Lower lobe of right lung (tissue), 2 donors: ENCODE measurements around the gene ATXN2L. TPM values are rescaled to one million over a fixed set of nuclear protein-coding genes. Genes with fewer than 3 reads are reported as not detected.

ENCODE experiments used
- ATAC-seq, 2 donors: fragments of 200-7000 bp; cut with Tn5 transposase; one replicate each; pipeline ENCODE4 v1.9.1; 2020 to 2022; ENCODE audit warnings: mild to moderate bottlenecking in 2 of 2, moderate library complexity in 2 of 2
- DNase-seq: peaks from one replicate; pipeline ENCODE4 v3.0.0-alpha.2; 2020
- H3K27ac ChIP-seq: fragments of 200-600 bp; one replicate; pipeline ENCODE4 v1.8.0; 2022
- H3K27me3 ChIP-seq: fragments of 200-600 bp; one replicate; pipeline ENCODE4 v1.8.0; 2022; ENCODE audit warnings: low read depth
- H3K36me3 ChIP-seq: fragments of 200-600 bp; one replicate; pipeline ENCODE4 v1.8.0; 2022; ENCODE audit warnings: mild to moderate bottlenecking
- H3K4me1 ChIP-seq: fragments of 200-600 bp; one replicate; pipeline ENCODE4 v1.8.0; 2022
- H3K4me3 ChIP-seq: fragments of 200-600 bp; one replicate; pipeline ENCODE4 v1.8.0; 2022; ENCODE audit warnings: mild to moderate bottlenecking
- H3K9me3 ChIP-seq: fragments of 200-600 bp; one replicate; pipeline ENCODE4 v1.8.0; 2022
- intact Hi-C: fragments of 100-400 bp; cut with DNase I; formaldehyde crosslinking; loops from one replicate; pipeline ENCODE4 v1.11.0; 2022
- total RNA-seq: library from RNA; stranded (reverse); fragmentation: NEBNext Ultra II Directional; extraction: Animal tissue kit (Norgen Biotek cat#: 25700); gene quantifications from one replicate; pipeline ENCODE4 v1.2.1, GENCODE V29; 2021
- TF ChIP-seq, protein P1 (sequence below): fragments of 200-600 bp; IDR thresholded peaks from one replicate; pipeline ENCODE4 v1.8.0; 2022; ENCODE audit warnings: antibody characterized with exemption, mild to moderate bottlenecking
- donor health status: DM: no; HTN: yes; CAD: no; lungs with severe emphysema.

Gene ATXN2L
- total RNA-seq, 1 donor from 2014 or later = 145 TPM

- Histone ChIP-seq H3K36me3 (peaks cover 36% of the 10 kb centered on the region), H3K4me3 (peak within 1 kb of the TSS; percentile 88), H3K27ac (peak within 1 kb of the TSS; percentile 94), H3K27me3 (no peaks in the 10 kb centered on the region), H3K4me1 (peaks cover 12% of the 10 kb centered on the region), H3K9me3 (no peaks in the 10 kb centered on the region)
- peak; percentile 98 for DNase-seq
- intact Hi-C loops = no loop called here
- TF ChIP-seq, protein P1, sequence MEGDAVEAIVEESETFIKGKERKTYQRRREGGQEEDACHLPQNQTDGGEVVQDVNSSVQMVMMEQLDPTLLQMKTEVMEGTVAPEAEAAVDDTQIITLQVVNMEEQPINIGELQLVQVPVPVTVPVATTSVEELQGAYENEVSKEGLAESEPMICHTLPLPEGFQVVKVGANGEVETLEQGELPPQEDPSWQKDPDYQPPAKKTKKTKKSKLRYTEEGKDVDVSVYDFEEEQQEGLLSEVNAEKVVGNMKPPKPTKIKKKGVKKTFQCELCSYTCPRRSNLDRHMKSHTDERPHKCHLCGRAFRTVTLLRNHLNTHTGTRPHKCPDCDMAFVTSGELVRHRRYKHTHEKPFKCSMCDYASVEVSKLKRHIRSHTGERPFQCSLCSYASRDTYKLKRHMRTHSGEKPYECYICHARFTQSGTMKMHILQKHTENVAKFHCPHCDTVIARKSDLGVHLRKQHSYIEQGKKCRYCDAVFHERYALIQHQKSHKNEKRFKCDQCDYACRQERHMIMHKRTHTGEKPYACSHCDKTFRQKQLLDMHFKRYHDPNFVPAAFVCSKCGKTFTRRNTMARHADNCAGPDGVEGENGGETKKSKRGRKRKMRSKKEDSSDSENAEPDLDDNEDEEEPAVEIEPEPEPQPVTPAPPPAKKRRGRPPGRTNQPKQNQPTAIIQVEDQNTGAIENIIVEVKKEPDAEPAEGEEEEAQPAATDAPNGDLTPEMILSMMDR = peak; percentile 68
- peak; percentile 97 to 98 for ATAC-seq
Observed at GRCh38 chr16:28846080-28846932, 23.5 kb downstream of the ATXN2L start, which contains the start of gene TUFM. Gene TUFM (minus strand): TSS chr16:28846348. CDS start chr16:28846269, 79 bp downstream.

DNA sequence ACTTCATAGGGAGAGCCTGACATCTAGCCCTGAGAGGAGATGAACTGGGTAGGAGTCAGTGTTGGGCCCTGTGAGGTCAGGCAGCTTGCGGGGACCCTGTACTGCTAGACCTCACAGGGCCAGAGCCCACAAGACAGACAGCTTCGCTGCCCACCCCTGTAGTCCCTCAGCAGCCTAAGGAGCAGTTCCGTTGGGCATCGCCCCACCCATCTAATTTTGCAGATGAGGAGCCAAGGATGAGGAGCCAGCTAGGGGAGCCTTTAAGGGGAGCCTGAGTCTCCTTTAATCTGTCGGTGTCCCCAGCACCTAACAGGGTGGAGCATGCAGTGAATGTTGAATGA is 24.1 kb downstream of the ATXN2L start:
- ATAC-seq (peak; percentile 7 to 19), DNase-seq (no peak)
- TF ChIP-seq, protein P1 = no peak
- H3K9me3 ChIP-seq = no peaks in the 10 kb centered on the region
- H3K27ac ChIP-seq = peak overlapping the region; percentile 94
- H3K4me3 ChIP-seq = peak overlapping the region; percentile 88
- H3K4me1 ChIP-seq = peaks cover 12% of the 10 kb centered on the region
- H3K27me3 ChIP-seq = no peaks in the 10 kb centered on the region
- peaks cover 30% of the 10 kb centered on the region for H3K36me3 ChIP-seq
- intact Hi-C loops = no loop called here

GRCh38 chr16:28858421-28858820 is 35.6 kb downstream of the ATXN2L start:
- no peak for ATAC-seq
- no peak for DNase-seq
- H3K9me3 ChIP-seq = no peaks in the 10 kb centered on the region
- H3K27me3 ChIP-seq = no peaks in the 10 kb centered on the region
- H3K36me3 ChIP-seq = no peaks in the 10 kb centered on the region
- TF ChIP-seq, protein P1 = no peak
- no peak overlapping the region for H3K27ac ChIP-seq
- H3K4me1 ChIP-seq = peaks cover 10% of the 10 kb centered on the region
- intact Hi-C loops = no loop called here
- H3K4me3 ChIP-seq = no peak overlapping the region

- Histone ChIP-seq H3K4me1 (peaks cover 13% of the 10 kb centered on the region), H3K4me3 (no peak overlapping the region), H3K9me3 (no peaks in the 10 kb centered on the region), H3K27ac (no peak overlapping the region), H3K36me3 (no peaks in the 10 kb centered on the region), H3K27me3 (no peaks in the 10 kb centered on the region)
- DNase-seq (no peak), ATAC-seq (no peak)
- TF ChIP-seq, protein P1 = no peak
- intact Hi-C loops = no loop called here
Observed at GRCh38 chr16:28859326-28859725, 36.5 kb downstream of the ATXN2L start.

DNA sequence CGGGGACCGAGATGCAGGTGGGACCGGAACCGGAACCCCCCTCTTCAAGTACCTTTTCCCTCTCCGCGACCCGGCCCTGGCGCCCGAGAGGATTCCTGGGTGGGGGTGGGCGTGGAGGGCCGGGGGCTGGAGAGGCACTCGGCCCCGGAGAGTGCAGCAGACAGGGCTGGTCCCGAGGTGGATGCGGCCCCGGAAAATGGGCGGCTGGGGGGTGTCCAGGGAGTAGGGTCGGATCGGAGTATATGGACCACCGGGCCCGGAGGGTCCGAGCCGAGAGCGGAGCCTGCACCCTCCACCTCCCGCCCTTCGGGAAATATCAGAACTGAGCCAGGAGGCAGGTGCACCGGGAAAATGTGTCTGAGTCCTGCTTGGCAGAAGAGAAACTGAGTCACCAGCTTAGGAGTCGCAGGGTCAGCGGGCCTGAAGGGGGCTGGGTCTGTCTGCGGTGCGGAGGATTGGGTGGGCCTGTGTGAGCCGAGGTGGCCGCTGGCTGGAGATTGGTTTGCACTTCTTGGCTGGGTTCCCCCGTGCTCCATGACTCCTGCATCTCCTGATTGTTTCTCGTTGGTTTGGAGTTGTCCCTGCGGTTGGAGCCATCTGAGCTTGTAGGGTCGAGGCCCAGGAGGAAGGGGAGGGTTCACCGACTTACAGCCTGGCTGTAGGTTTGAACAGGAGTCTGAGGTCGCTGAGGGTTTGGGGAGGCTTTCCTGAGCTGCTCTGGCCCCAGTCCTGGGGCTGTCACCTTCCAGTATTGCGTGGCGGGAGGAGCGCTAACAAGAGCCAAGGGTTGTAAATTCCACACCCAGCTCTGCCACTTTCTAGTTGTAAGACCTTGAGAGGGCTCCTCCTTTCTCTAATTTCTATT is 41.4 kb downstream of the ATXN2L start:
- H3K9me3 ChIP-seq = no peaks in the 10 kb centered on the region
- H3K27me3 ChIP-seq = no peaks in the 10 kb centered on the region
- ATAC-seq = peak in 1 of 2 donors; percentile 35
- TF ChIP-seq, protein P1 = no peak
- intact Hi-C loops = no loop called here
- peak overlapping the region; percentile 88 for H3K4me3 ChIP-seq
- H3K27ac ChIP-seq = peak overlapping the region; percentile 93
- peaks cover 23% of the 10 kb centered on the region for H3K4me1 ChIP-seq
- peaks cover 25% of the 10 kb centered on the region for H3K36me3 ChIP-seq
- DNase-seq = no peak
